Fibroblast of villous mesenchyme (primary cell): ENCODE data around the gene RPS6KA1. TPM values are rescaled to one million over a fixed set of nuclear protein-coding genes. Genes with fewer than 3 reads are reported as not detected.
"Not testable (repeated sequence)": the region's sequence is repeated elsewhere in the genome, so short reads cannot be mapped to it uniquely, and the experiment has no call there.

Experiments
- DNase-seq: peaks from one replicate; pipeline ENCODE4 v3.0.0-alpha.2; 2010; ENCODE audit warnings: low read depth
- H3K4me3 ChIP-seq: 2 replicates; pipeline ENCODE4 v1.5.1; 2011; ENCODE audit warnings: low read depth, mild to moderate bottlenecking, low read length
- CTCF ChIP-seq: IDR thresholded peaks from 2 replicates; pipeline ENCODE4 v1.5.1; 2012; ENCODE audit warnings: low read depth, mild to moderate bottlenecking, low read length; ENCODE audit not compliant: insufficient read depth
- total RNA-seq: library from RNA; depleted of rRNA; stranded (reverse); fragments of >200 nt; gene quantifications from 2 replicates; pipeline ENCODE4 v1.2.3, GENCODE V29; 2012

The RPS6KA1 gene
- total RNA-seq, 1 donor: 6.9 TPM

GRCh38 chr1:26579681-26580111 is 50.1 kb downstream of the RPS6KA1 start:
- H3K4me3 ChIP-seq: no peak overlapping the region
- TF ChIP-seq CTCF: no peak
- DNase-seq: no peak

DNA sequence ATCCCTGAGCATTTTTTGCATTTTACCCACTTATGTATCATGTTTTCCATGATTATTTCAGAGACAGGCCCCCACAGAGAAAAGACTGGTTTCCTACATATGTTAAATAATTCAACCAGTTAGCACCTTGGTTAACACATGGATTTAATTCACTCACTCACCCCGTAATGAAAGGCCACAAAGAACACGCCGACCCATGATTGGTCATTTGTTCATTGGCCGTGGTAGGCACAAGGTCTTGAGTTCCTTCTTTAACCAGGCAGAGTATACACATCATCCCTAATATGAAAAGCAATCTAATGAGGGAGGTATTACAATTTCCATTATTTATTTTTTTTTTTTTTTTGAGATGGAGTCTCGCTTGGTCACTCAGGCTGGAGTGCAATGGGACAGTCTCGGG is 50.6 kb downstream of the RPS6KA1 start:
- H3K4me3 ChIP-seq: no peak overlapping the region
- TF ChIP-seq CTCF: no peak
- DNase-seq: no peak

DNA sequence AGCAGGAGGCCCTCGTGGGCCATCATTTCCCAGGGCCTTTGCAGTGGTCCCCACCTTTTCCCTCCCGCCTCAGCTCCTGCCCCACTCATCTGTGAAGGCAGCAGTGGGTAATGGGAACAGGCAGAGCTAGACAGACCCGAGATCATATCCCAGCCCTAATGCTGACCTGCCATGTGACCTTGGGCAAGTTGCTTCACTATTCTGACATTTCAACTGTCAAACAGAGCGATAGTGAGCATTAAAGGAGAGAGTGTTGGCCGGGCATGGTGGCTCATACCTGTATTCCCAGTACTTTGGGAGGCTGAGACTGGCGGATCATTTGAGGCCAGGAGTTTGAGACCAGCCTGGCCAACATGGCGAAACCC is 51.7 kb downstream of the RPS6KA1 start:
- no peak for DNase-seq
- TF ChIP-seq CTCF: no peak

DNA sequence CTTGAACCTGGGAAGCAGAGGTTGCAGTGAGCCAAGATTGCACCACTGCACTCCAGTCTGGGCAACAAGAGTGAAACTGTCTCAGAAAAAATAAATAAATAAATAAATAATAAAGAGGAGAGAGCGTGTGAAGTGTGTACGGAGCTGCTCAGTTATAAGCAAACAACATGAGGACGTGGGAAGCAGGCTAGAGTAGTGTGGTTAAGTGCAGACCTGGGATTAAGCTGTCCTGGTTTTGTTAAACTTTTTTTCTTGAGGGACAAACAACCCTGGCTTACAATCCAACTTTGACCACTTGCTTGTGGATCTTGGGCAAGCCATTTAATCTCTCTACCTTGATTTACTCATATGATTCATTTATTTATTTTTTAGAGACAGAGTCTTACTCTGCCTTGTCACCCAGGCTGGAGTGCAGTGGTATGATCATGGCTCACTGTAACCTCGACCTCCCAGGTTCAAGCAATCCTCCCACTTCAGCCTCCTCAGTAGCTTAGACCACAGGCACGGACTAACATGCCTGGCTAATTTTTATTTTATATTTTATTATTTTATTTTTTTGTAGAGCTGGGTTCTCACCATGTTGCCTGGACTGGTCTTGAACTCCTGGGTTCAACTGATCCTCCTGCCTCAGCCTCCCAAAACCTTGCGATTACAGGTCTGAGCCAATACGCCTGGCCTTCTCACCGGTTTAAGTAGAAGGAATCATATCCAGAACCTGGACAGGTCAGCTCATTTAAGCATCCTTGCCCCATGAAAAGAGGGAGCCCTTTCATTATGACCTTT is 52.7 kb downstream of the RPS6KA1 start:
- no peak for DNase-seq
- no peak for TF ChIP-seq CTCF
- H3K4me3 ChIP-seq: no peak overlapping the region

More for the DNA sequence above, 51.7 kb downstream of the RPS6KA1 start:
- no peak overlapping the region for H3K4me3 ChIP-seq

DNA sequence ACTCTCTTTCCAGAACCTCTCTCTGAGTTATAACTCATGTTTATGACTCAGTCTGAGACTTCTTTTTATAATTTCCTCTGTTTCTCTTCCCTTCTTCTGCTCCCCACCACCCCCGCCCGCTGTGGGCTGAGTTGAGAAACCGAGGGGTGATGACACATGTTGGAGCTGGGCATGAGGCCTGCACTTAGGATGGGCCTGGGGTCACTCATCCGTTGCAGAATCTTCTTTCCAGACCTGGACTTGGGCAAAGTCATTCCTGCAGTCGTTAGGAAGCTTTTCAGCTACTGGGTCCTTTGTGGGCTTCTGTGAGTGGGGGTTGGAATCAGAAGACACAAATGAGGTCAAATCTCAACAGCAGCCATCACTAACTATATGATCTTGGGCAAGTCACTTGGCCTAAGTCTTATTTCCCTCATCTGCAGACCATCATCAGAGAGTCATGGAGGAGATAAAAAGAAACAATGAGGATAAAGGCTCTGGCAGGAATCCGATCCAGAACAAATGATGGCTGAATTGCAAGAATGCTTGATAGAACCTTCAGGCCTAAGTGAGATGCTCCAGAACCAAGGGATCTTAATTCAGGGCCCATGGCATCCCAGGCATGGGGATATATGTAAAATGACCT is 53.4 kb downstream of the RPS6KA1 start:
- H3K4me3 ChIP-seq: no peak overlapping the region
- DNase-seq: peak; percentile 50
- TF ChIP-seq CTCF: no peak

GRCh38 chr1:26583646-26584485 is 54.3 kb downstream of the RPS6KA1 start:
- peak; percentile 4 for TF ChIP-seq CTCF
- no peak for DNase-seq
- H3K4me3 ChIP-seq: no peak overlapping the region

- not testable (repeated sequence) for DNase-seq, H3K4me3 ChIP-seq
Observed at GRCh38 chr1:26584588-26584987, 55.0 kb downstream of the RPS6KA1 start.
